Measurements from ENCODE around the gene SHROOM3. TPM values are rescaled to one million over a fixed set of nuclear protein-coding genes. Genes with fewer than 3 reads are reported as not detected.

SHROOM3 gene
- total RNA-seq, 1 donor from 2014 or later, result 16.2 TPM

DNA sequence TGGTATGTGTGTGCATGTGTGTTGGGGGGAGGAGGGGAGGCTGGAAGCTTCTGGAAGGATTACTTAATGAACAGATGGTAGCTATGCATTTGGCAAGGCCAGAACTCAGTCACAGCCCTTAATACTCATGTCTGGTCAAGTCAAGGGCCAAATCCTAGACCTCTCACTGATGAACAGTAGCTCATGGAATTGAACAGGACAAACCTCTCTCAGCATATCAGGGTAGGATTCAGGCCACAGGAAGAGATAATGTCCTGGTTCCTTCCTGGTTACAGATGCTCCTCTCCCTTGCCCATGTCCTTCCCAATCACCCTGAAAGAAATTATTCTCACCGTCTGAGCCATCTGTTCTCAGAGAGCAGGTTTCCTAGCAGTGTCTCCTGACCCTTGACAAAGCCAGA lies 297.2 kb downstream of the SHROOM3 start:
- H3K27ac ChIP-seq (replicated peaks), result no peak overlapping the region
- H3K4me3 ChIP-seq, result no peak overlapping the region
- no peaks in the 10 kb centered on the region for H3K9me3 ChIP-seq (replicated peaks)
- H3K4me1 ChIP-seq, result peaks cover 13% of the 10 kb centered on the region
- no peak for TF ChIP-seq CTCF (IDR thresholded peaks at IDR 0.05; ENCODE audit: borderline replicate concordance)
- DNase-seq, result no peak
- no peaks in the 10 kb centered on the region for H3K36me3 ChIP-seq
- H3K27me3 ChIP-seq (ENCODE audit: low read depth), result no peaks in the 10 kb centered on the region
- intact Hi-C loops (cut with micrococcal nuclease), result no loop called here

GRCh38 chr4:76733068-76733771 lies 298.2 kb downstream of the SHROOM3 start:
- no peak overlapping the region for H3K4me3 ChIP-seq
- H3K27me3 ChIP-seq (ENCODE audit: low read depth), result no peaks in the 10 kb centered on the region
- H3K27ac ChIP-seq (replicated peaks), result no peak overlapping the region
- intact Hi-C loops (cut with micrococcal nuclease), result no loop called here
- no peak for TF ChIP-seq CTCF (IDR thresholded peaks at IDR 0.05; ENCODE audit: borderline replicate concordance)
- no peaks in the 10 kb centered on the region for H3K36me3 ChIP-seq
- H3K9me3 ChIP-seq (replicated peaks), result no peaks in the 10 kb centered on the region
- peaks cover 22% of the 10 kb centered on the region for H3K4me1 ChIP-seq
- DNase-seq, result no peak

- Histone ChIP-seq H3K36me3 (peaks cover 8% of the 10 kb centered on the region), H3K4me1 (peaks cover 25% of the 10 kb centered on the region), H3K27ac (replicated peaks) (no peak overlapping the region), H3K9me3 (replicated peaks) (no peaks in the 10 kb centered on the region), H3K4me3 (no peak overlapping the region), H3K27me3 (ENCODE audit: low read depth) (no peaks in the 10 kb centered on the region)
- intact Hi-C loops (cut with micrococcal nuclease), result no loop called here
- TF ChIP-seq CTCF (IDR thresholded peaks at IDR 0.05; ENCODE audit: borderline replicate concordance), result no peak
- no peak for DNase-seq
These were observed 301.4 kb downstream of the SHROOM3 start for GRCh38 chr4:76736414-76736813.

DNA sequence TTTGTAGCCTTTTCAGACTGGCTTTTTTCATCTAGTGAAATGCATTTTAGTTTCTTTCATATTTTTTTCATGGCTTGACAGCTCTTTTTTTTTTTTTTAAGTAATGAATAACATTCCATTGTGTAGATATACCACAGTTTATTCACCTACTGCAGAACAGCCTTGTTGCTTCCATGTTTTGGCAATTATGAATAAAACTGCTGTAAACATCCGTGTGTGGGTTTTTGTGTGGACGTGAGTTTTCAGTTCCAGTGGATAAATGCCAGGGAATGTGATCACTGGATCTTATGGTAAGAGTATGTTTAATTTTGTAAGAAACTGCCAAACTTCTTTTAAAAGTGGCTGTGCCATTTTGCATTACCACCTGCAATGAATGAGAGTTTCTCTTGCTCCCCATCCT lies 302.2 kb downstream of the SHROOM3 start:
- Histone ChIP-seq H3K36me3 (peaks cover 8% of the 10 kb centered on the region), H3K27me3 (ENCODE audit: low read depth) (no peaks in the 10 kb centered on the region), H3K4me1 (peaks cover 25% of the 10 kb centered on the region), H3K9me3 (replicated peaks) (no peaks in the 10 kb centered on the region), H3K4me3 (no peak overlapping the region), H3K27ac (replicated peaks) (no peak overlapping the region)
- DNase-seq, result no peak
- TF ChIP-seq CTCF (IDR thresholded peaks at IDR 0.05; ENCODE audit: borderline replicate concordance), result no peak
- intact Hi-C loops (cut with micrococcal nuclease), result no loop called here

- Histone ChIP-seq H3K36me3 (peaks cover 8% of the 10 kb centered on the region), H3K4me1 (peaks cover 25% of the 10 kb centered on the region), H3K9me3 (replicated peaks) (no peaks in the 10 kb centered on the region), H3K27me3 (ENCODE audit: low read depth) (no peaks in the 10 kb centered on the region), H3K4me3 (no peak overlapping the region), H3K27ac (replicated peaks) (peak overlapping the region; percentile 60)
- no peak for DNase-seq
- intact Hi-C loops (cut with micrococcal nuclease), result no loop called here
- TF ChIP-seq CTCF (IDR thresholded peaks at IDR 0.05; ENCODE audit: borderline replicate concordance), result no peak
These were observed 302.7 kb downstream of the SHROOM3 start for GRCh38 chr4:76737771-76738085.
